Activated CD8-positive, alpha-beta memory T cell treated with anti-CD3 and anti-CD28 coated beads for 1 hour (primary cell): ENCODE data around the gene MYO1C.
"Not testable (repeated sequence)": the region's sequence is repeated elsewhere in the genome, so short reads cannot be mapped to it uniquely, and the experiment has no call there.

Experiments used
- DNase-seq, 2 donors: peaks; one replicate each; pipeline ENCODE4 v3.0.0-alpha.2; 2020; ENCODE audit warnings: low read depth in 1 of 2; ENCODE audit errors: extremely low read depth in 1 of 2

MYO1C gene

DNA sequence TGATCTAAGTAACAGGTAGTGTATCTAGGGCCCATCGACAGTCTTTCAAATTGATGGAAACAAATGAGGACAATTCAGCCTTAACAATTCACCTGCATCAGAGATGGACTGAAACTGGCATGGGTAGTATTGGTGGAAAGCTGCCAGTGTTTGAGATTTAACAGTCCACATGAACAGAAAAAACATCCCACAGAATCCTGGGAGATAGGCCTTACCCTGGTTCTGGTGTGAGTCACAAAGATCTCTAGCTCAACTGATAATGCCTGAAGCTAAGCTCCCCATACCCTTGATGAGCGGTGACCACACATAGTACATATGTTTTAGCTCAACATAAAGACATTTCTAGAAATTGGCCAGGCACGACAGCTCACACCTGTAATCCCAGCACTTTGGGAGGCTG is 58.3 kb downstream of the MYO1C start:
- DNase-seq, result no peak

DNA sequence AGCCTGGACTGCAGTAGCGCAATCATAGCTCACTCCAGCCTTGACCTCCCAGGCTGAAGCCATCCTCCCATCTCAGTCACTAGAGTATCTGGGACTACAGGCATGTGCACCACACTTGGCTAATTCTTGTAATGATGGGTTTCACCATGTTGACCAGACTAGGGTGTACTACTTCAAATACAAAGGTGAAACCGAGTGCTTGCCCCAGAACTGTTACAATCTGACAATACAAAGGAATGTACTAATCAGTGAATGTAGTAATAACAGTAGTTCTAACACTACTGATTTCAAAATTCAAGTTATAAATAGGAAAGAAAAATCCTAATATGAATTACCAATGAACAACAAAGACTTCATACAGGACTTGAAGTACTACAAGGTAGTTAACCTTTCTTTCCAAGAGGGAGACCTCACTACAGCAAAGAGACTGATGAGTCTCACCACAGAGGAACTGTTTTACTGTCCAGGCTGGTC is 60.8 kb downstream of the MYO1C start:
- DNase-seq, result no peak

DNA sequence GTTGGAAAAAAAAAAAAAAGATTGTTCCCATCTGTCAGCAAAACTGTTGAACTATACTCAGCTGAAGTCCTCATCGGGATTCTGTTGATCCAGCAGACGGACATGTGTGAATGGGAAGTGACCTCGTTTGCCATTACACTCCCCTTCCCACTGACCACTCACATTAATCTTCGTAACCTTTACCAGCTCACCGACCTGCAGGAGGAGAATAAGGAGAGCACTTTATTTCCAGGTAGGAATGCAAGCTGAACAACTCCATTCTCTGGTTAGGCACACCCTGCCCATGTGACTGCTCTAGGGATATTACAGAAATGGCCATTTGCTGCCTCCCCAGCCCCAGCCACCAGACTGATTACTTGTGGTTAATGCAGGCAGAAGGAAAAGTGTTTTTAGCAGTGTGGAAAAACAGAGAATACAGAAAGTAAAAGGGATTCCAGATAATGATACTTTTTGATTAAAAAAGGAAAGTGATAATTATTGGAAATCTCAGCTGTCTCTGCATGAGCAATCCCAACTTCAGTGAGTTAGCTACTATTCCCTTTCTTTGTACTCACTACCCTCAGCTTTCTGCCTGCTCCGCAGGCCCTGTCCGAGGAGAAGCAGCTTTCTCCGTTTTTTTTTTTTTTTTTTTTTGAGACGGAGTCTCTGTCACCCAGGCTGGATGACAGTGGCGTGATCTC is 68.9 kb downstream of the MYO1C start:
- DNase-seq, result no peak

DNA sequence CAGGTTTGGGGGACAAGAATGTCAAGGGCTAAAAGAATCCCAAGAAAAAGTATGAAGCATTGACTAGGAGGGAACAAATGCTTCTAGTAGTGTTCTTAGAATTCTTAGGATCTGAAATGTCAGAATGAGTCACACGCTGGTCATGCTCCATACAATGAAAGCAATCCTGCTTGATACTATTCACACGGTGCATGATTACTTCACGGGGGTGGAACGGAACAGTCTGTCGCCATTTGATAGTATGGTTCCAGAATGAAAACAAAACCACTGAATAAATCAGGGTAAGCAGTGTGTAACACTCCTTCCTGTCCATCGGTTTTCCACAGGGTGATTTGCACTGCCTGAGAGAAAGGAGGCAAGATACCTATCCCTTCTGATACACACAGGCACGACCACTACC is 69.6 kb downstream of the MYO1C start:
- no peak for DNase-seq

DNA sequence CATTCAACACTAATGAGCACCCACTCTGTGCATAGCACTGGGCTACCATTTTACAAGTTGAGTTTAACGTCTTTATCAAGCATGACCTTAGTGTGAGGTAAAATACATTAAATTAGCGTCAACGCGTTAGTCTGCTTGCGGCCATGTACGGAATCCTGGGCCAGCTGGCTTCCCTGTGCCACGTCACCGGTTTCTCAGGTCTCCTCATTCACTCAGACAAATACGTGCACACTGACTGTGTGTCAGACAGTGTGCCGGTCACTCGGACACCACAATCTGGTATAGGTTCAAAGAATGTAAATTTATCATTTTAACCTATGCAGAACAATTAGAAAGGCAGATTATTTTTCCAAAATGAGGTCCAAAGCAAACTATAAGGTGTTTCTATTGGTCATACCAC is 71.0 kb downstream of the MYO1C start:
- DNase-seq, result no peak

DNA sequence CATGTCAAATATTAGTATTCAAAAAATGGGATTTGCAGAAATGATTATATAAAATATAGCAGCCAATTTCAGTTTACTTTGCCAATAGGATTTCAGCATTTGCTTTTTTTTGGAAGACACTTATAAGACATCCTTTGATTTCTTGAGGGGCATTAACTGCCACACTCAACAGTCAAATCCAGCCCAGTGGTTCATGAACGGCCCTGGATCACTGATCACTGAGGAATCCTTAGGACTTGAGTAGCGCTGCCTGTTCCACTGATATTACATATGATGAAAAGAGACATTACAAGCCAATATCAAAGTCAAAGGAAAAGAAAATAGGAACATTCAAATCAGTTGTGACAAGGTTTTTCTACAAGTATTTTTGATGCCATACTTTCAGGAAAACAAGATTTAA is 71.5 kb downstream of the MYO1C start:
- no peak for DNase-seq

DNA sequence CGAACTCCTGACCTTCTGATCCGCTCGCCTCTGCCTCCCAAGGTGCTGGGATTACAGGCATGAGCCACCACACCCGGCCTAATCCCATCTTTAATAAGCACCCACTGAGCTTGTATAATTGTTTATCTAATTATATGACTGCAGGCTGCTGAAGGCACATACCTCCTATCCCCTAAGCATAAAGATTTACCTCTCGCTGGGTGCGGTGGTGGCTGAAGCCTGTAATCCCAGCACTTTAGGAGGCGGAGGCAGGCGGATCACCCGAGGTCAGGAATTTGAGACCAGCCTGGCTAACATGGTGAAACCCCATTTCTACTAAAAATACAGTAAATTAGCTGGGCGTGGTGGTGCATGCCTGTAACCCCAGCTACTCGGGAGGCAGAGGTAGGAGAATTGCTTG is 72.3 kb downstream of the MYO1C start:
- no peak for DNase-seq

DNA sequence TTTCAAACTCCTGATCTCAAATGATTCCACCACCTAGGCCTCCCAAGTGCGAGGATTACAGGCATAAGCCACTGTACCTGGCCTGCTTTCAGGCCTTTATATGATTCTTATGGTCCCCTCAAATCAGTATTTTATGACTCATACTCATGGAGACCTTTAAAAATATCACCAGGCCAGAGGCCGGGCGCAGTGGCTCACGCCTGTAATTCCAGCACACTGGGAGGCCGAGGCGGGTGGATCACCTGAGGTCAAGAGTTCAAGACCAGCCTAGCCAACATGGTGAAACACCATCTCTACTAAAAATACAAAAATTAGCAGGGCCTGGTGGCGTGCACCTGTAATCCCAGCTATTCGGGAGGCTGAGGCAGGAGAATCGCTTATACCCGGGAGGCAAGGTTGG is 74.0 kb downstream of the MYO1C start:
- DNase-seq, result not testable (repeated sequence)

DNA sequence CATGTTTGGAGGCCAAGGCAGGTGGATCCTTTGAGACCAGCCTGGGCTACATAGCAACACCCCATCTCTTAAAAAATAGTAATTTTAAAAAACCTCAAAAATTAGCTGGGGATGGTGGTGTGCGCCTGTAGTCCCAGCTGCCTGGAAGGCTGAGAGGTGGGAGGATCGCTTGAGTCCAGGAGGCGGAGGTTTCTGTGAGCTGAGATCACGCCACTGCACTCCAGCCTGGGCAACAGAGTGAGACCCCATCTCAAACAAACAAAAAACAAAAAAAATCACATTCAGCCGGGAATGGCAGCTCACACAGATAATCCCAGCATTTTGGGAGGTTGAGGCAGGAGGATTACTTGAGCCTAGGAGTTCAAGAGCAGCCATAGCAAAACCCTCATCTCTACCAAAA is 76.1 kb downstream of the MYO1C start:
- DNase-seq, result no peak

DNA sequence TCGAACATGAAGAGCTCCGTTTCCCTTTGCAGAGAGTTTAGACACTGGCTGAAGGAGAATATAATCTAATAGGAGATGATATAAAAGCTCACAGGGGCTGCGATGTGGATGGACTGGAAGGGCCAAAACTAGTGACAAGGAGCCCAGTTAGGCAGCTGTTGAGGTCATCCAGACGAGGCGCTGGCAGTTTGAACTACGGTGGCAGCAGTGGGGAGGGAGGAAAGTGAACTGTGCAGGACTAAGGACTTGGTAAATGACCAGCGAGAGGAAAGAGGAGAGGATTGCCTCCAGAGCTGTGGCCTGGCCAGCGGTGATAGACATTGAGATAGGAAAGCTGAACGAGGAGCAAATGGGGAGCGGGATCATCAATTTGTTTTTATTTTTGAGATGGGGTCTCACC is 77.9 kb downstream of the MYO1C start:
- no peak for DNase-seq
